DND-41 (cell line): Measurements from ENCODE around the gene FBXW8.

Experiments
- EZH2 ChIP-seq: IDR thresholded peaks from 3 replicates; pipeline ENCODE4 v1.6.1; 2012; ENCODE audit warnings: borderline replicate concordance, low read depth, mild to moderate bottlenecking, moderate library complexity, low read length, inconsistent platforms; ENCODE audit not compliant: severe bottlenecking
- TF ChIP-seq, protein P1 (sequence below): IDR thresholded peaks from 2 replicates; pipeline ENCODE4 v1.5.1; 2012; ENCODE audit warnings: borderline replicate concordance, low read length, moderate library complexity, mild to moderate bottlenecking; ENCODE audit not compliant: poor library complexity, severe bottlenecking; ENCODE audit errors: extremely low read depth

DNA sequence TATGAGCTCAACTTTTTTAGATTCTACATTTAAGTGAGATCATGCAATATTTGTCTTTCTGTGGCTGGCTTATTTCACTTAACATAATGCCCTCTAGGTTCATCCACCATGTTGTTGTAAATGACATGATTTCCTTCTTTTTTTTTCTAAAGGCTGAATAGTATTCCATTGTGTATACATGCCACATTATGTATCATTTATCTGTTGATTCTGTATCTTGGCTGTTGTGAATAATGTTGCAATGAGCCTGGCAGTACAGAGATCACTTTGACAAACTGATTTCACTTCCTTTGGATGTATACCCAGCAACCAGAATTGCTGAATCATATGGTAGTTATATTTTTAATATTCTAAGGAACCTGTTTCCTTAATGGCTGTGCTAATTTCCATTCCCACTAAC, 19.1 kb downstream of the FBXW8 start:
- TF ChIP-seq, protein P1, sequence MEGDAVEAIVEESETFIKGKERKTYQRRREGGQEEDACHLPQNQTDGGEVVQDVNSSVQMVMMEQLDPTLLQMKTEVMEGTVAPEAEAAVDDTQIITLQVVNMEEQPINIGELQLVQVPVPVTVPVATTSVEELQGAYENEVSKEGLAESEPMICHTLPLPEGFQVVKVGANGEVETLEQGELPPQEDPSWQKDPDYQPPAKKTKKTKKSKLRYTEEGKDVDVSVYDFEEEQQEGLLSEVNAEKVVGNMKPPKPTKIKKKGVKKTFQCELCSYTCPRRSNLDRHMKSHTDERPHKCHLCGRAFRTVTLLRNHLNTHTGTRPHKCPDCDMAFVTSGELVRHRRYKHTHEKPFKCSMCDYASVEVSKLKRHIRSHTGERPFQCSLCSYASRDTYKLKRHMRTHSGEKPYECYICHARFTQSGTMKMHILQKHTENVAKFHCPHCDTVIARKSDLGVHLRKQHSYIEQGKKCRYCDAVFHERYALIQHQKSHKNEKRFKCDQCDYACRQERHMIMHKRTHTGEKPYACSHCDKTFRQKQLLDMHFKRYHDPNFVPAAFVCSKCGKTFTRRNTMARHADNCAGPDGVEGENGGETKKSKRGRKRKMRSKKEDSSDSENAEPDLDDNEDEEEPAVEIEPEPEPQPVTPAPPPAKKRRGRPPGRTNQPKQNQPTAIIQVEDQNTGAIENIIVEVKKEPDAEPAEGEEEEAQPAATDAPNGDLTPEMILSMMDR = no peak
- TF ChIP-seq EZH2 = no peak
